CD8-positive, alpha-beta memory T cell (primary cell): ENCODE measurements around the gene CFAP221. TPM values are rescaled to one million over a fixed set of nuclear protein-coding genes. Genes with fewer than 3 reads are reported as not detected.

ENCODE experiments used
- CTCF ChIA-PET: fragments of 350-600 bp; sonication (Branson Sonifier 250); formaldehyde crosslinking; loops from one replicate; lab custom pipeline; 2021; ENCODE audit warnings: antibody characterized with exemption; lab: Charles Lee
- POLR2A ChIA-PET: fragments of 350-600 bp; sonication (Branson Sonifier 250); formaldehyde crosslinking; loops from one replicate; lab custom pipeline; 2021; ENCODE audit warnings: antibody characterized with exemption; lab: Charles Lee
- DNase-seq, 5 donors: peaks; one replicate each; pipeline versions ENCODE4 v3.0.0 to v3.0.0-alpha.2; 2020 to 2022; ENCODE audit warnings: mixed read lengths in 1 of 5
- H3K27ac ChIP-seq: one replicate; pipeline ENCODE4 v1.7.0; 2013; ENCODE audit warnings: low read depth, mild to moderate bottlenecking, low read length, moderate library complexity
- H3K27me3 ChIP-seq: 2 replicates; pipeline ENCODE4 v1.7.0; 2013; ENCODE audit warnings: low read length, mild to moderate bottlenecking; ENCODE audit not compliant: insufficient read depth, poor library complexity, severe bottlenecking
- H3K36me3 ChIP-seq: 2 replicates; pipeline ENCODE4 v1.7.0; 2013; ENCODE audit warnings: mild to moderate bottlenecking, low read length, moderate library complexity; ENCODE audit not compliant: insufficient read depth
- H3K4me1 ChIP-seq: 2 replicates; pipeline ENCODE4 v1.7.0; 2013; ENCODE audit warnings: mild to moderate bottlenecking, low read length, moderate library complexity; ENCODE audit not compliant: insufficient read depth
- H3K4me3 ChIP-seq: 2 replicates; pipeline ENCODE4 v1.7.0; 2013; ENCODE audit warnings: mild to moderate bottlenecking, low read length
- H3K9me3 ChIP-seq: 2 replicates; pipeline ENCODE4 v1.7.0; 2013; ENCODE audit warnings: mild to moderate bottlenecking, low read length
- H3K27ac Mint-ChIP-seq, 8 donors: one replicate each; pipeline ENCODE4 v1.8.0; 2020 to 2021; ENCODE audit warnings: mixed read lengths in 8 of 8, mild to moderate bottlenecking in 6 of 8, inconsistent platforms in 3 of 8, moderate library complexity in 3 of 8
- H3K27me3 Mint-ChIP-seq, 2 donors: one replicate each; pipeline ENCODE4 v1.8.0; 2020 to 2021; ENCODE audit warnings: mixed read lengths in 2 of 2, mild to moderate bottlenecking in 1 of 2, moderate library complexity in 1 of 2
- H3K36me3 Mint-ChIP-seq, 3 donors: one replicate each; pipeline ENCODE4 v1.8.0; 2020 to 2021; ENCODE audit warnings: mixed read lengths in 3 of 3, inconsistent platforms in 1 of 3, mild to moderate bottlenecking in 1 of 3
- H3K4me1 Mint-ChIP-seq, 3 donors: one replicate each; pipeline ENCODE4 v1.8.0; 2020 to 2021; ENCODE audit warnings: mixed read lengths in 3 of 3, inconsistent platforms in 1 of 3, mild to moderate bottlenecking in 1 of 3
- H3K4me3 Mint-ChIP-seq, 7 donors: one replicate each; pipeline ENCODE4 v1.8.0; 2020 to 2021; ENCODE audit warnings: mixed read lengths in 7 of 7, mild to moderate bottlenecking in 6 of 7, moderate library complexity in 4 of 7, inconsistent platforms in 2 of 7
- H3K9me3 Mint-ChIP-seq, 5 donors: one replicate each; pipeline ENCODE4 v1.8.0; 2020 to 2022; ENCODE audit warnings: mixed read lengths in 5 of 5, mild to moderate bottlenecking in 3 of 5, moderate library complexity in 2 of 5, inconsistent platforms in 1 of 5
- polyA plus RNA-seq: library from polyadenylated mRNA; unstranded; fragments of 300-500 nt; fragmentation: Illumina TruSeq; gene quantifications from one replicate; pipeline ENCODE4 v1.2.3, GENCODE V29; 2021
- total RNA-seq, 2 experiments: library from RNA; stranded (reverse); gene quantifications; one replicate each; pipeline ENCODE4 v1.2.3, GENCODE V29; 2021

The CFAP221 gene
- total and polyA plus RNA-seq, 3 experiments from 2014 or later, result not detected

DNA sequence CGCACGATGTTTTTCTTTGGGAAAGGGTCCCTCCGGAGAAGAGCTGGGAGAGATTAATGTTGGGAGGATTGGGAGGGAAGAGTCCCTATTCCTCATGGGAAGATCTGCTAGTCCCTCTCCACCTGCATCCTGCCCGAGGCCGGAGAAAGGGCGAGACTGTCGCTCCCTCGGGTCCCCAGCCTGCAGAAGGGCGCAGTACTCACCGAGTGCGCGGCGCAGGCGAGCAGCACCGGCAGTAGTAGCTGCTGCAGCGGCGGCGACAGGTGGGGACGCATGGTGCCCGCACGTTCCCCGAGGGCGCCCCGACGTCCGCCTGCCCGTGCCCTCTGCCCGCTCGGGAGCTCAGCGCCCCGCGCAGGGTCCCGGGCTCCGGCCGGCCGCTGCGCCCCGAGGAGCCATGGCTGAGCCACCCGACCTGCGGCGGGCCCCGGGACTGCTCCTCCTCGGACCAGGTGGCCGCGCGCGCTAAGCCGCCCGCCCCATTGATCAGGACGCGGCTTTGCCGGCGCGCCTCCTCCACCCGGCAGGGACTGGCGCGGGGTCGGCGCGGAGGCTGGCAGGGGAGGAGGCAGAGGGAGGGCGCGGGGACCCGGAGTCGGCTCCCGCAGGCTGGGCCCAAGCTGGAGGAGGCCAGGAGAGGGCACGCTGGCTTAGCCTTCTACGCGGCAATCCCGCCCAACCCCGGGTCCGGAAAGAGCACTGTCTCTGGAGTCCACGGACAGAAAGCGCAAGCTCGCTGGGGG is 20.1 kb upstream of the CFAP221 start, which contains the start of gene SCTR:
Gene SCTR (minus strand): TSS at position 532 of the 743 bp plus-strand sequence. CDS start 257 bp downstream, at position 275.
- CTCF ChIA-PET, result no interaction called here
- POLR2A ChIA-PET, result no interaction called here
- no peak for DNase-seq
- Histone ChIP-seq H3K36me3 (no peaks in the 10 kb centered on the region), H3K4me1 (no peaks in the 10 kb centered on the region), H3K4me3 (no peak within 1 kb of the TSS), H3K27me3 (no peaks in the 10 kb centered on the region), H3K9me3 (no peaks in the 10 kb centered on the region), H3K27ac (no peak within 1 kb of the TSS)
- H3K27me3 Mint-ChIP-seq, result peaks cover 25 to 47% of the 10 kb centered on the region in 2 donors
- H3K9me3 Mint-ChIP-seq, result peaks cover 0 to 7% (median 0%) of the 10 kb centered on the region in 5 donors
- peaks cover 0 to 1% (median 0%) of the 10 kb centered on the region in 3 donors for H3K36me3 Mint-ChIP-seq
- no peak within 1 kb of the TSS for H3K27ac Mint-ChIP-seq
- no peak within 1 kb of the TSS for H3K4me3 Mint-ChIP-seq
- no peaks in the 10 kb centered on the region for H3K4me1 Mint-ChIP-seq

DNA sequence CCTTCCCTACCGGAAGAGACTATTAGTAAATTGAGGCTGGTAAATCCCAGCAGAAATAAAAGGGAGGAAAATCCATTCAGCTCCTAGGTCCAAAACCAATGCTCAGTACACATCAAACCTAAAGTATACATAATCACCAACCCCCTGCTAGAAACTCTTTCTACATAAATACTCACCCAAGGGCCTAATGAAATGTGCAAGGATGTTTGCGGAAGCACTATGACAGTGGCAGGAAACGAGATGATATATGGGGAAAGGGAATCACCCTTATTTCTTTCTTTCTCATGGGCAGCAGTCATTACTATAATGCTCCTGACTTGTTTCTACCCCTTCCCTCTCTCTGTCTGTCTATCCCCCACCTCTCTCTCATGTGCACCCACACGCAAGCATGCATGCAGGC is 18.6 kb upstream of the CFAP221 start:
- Histone ChIP-seq H3K9me3 (no peaks in the 10 kb centered on the region), H3K27me3 (no peaks in the 10 kb centered on the region), H3K4me1 (no peaks in the 10 kb centered on the region), H3K36me3 (no peaks in the 10 kb centered on the region), H3K4me3 (no peak overlapping the region), H3K27ac (no peak overlapping the region)
- no peak for DNase-seq
- no peaks in the 10 kb centered on the region for H3K4me1 Mint-ChIP-seq
- peaks cover 0 to 1% (median 0%) of the 10 kb centered on the region in 3 donors for H3K36me3 Mint-ChIP-seq
- POLR2A ChIA-PET, result no interaction called here
- peaks cover 0 to 7% (median 2%) of the 10 kb centered on the region in 5 donors for H3K9me3 Mint-ChIP-seq
- CTCF ChIA-PET, result no interaction called here
- H3K27ac Mint-ChIP-seq, result no peak overlapping the region
- no peak overlapping the region for H3K4me3 Mint-ChIP-seq
- H3K27me3 Mint-ChIP-seq, result peaks cover 25 to 44% of the 10 kb centered on the region in 2 donors

GRCh38 chr2:119527999-119528398 is 16.2 kb upstream of the CFAP221 start:
- no peak overlapping the region for H3K4me3 ChIP-seq
- Mint-ChIP-seq H3K9me3 (peaks cover 7 to 18% (median 15%) of the 10 kb centered on the region in 5 donors), H3K36me3 (no peaks in the 10 kb centered on the region), H3K4me1 (no peaks in the 10 kb centered on the region), H3K4me3 (no peak overlapping the region), H3K27ac (no peak overlapping the region), H3K27me3 (peaks cover 24 to 40% of the 10 kb centered on the region in 2 donors)
- no peaks in the 10 kb centered on the region for H3K27me3 ChIP-seq
- H3K4me1 ChIP-seq, result no peaks in the 10 kb centered on the region
- no peak for DNase-seq
- H3K27ac ChIP-seq, result no peak overlapping the region
- no peaks in the 10 kb centered on the region for H3K36me3 ChIP-seq
- no peaks in the 10 kb centered on the region for H3K9me3 ChIP-seq
- POLR2A ChIA-PET, result no interaction called here
- CTCF ChIA-PET, result no interaction called here

- H3K4me3 ChIP-seq, result no peak overlapping the region
- Mint-ChIP-seq H3K9me3 (peaks cover 27 to 35% (median 34%) of the 10 kb centered on the region in 5 donors), H3K4me1 (no peaks in the 10 kb centered on the region), H3K27me3 (peaks cover 16 to 21% of the 10 kb centered on the region in 2 donors), H3K27ac (no peak overlapping the region), H3K4me3 (no peak overlapping the region), H3K36me3 (no peaks in the 10 kb centered on the region)
- POLR2A ChIA-PET, result no interaction called here
- CTCF ChIA-PET, result no interaction called here
- DNase-seq, result no peak
- no peak overlapping the region for H3K27ac ChIP-seq
- no peaks in the 10 kb centered on the region for H3K9me3 ChIP-seq
- H3K27me3 ChIP-seq, result no peaks in the 10 kb centered on the region
- no peaks in the 10 kb centered on the region for H3K4me1 ChIP-seq
- H3K36me3 ChIP-seq, result no peaks in the 10 kb centered on the region
Measured at GRCh38 chr2:119531292-119531691, 13.0 kb upstream of the CFAP221 start.

GRCh38 chr2:119533560-119533959 is 10.7 kb upstream of the CFAP221 start:
- H3K9me3 ChIP-seq, result no peaks in the 10 kb centered on the region
- POLR2A ChIA-PET, result no interaction called here
- H3K4me1 ChIP-seq, result no peaks in the 10 kb centered on the region
- no peak overlapping the region for H3K27ac ChIP-seq
- Mint-ChIP-seq H3K9me3 (peaks cover 27 to 40% (median 35%) of the 10 kb centered on the region in 5 donors), H3K36me3 (no peaks in the 10 kb centered on the region), H3K4me1 (no peaks in the 10 kb centered on the region), H3K27ac (no peak overlapping the region), H3K4me3 (no peak overlapping the region), H3K27me3 (peaks cover 11 to 18% of the 10 kb centered on the region in 2 donors)
- no peaks in the 10 kb centered on the region for H3K27me3 ChIP-seq
- no peak overlapping the region for H3K4me3 ChIP-seq
- no peak for DNase-seq
- CTCF ChIA-PET, result no interaction called here
- H3K36me3 ChIP-seq, result no peaks in the 10 kb centered on the region

DNA sequence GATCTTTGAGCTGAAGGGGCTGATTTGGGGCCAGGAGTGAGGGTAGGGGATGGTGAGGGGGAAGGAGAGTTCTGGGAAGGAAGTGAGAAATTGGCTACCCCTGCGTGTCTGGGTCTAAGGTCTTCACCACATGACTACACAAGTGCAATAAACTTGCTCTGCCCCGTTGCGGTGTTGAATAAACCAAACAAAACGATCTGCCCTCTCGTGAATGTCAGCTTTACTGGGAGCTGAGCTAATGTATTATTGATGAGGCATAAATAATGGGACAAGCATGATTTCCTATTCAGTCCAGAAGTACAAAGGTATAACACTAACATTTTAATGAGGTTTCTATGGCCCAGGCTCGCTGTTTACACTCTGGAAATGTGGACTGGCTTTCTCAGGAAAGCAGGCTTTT is 8.0 kb upstream of the CFAP221 start:
- H3K4me3 ChIP-seq, result no peak overlapping the region
- CTCF ChIA-PET, result no interaction called here
- no peaks in the 10 kb centered on the region for H3K9me3 ChIP-seq
- no peaks in the 10 kb centered on the region for H3K4me1 Mint-ChIP-seq
- H3K9me3 Mint-ChIP-seq, result peaks cover 27 to 37% (median 31%) of the 10 kb centered on the region in 5 donors
- H3K27ac ChIP-seq, result no peak overlapping the region
- POLR2A ChIA-PET, result no interaction called here
- no peaks in the 10 kb centered on the region for H3K4me1 ChIP-seq
- H3K36me3 ChIP-seq, result no peaks in the 10 kb centered on the region
- no peak overlapping the region for H3K4me3 Mint-ChIP-seq
- peaks cover 21 to 24% of the 10 kb centered on the region in 2 donors for H3K27me3 Mint-ChIP-seq
- no peaks in the 10 kb centered on the region for H3K27me3 ChIP-seq
- H3K27ac Mint-ChIP-seq, result no peak overlapping the region
- H3K36me3 Mint-ChIP-seq, result no peaks in the 10 kb centered on the region
- no peak for DNase-seq

GRCh38 chr2:119536707-119537106 is 7.5 kb upstream of the CFAP221 start:
- Mint-ChIP-seq H3K27ac (no peak overlapping the region), H3K4me3 (no peak overlapping the region), H3K27me3 (peaks cover 26% of the 10 kb centered on the region in 2 donors), H3K4me1 (no peaks in the 10 kb centered on the region), H3K9me3 (peaks cover 25 to 36% (median 28%) of the 10 kb centered on the region in 5 donors), H3K36me3 (no peaks in the 10 kb centered on the region)
- H3K27ac ChIP-seq, result no peak overlapping the region
- H3K4me3 ChIP-seq, result no peak overlapping the region
- H3K4me1 ChIP-seq, result no peaks in the 10 kb centered on the region
- CTCF ChIA-PET, result no interaction called here
- H3K9me3 ChIP-seq, result no peaks in the 10 kb centered on the region
- H3K27me3 ChIP-seq, result no peaks in the 10 kb centered on the region
- POLR2A ChIA-PET, result no interaction called here
- no peaks in the 10 kb centered on the region for H3K36me3 ChIP-seq
- DNase-seq, result no peak

DNA sequence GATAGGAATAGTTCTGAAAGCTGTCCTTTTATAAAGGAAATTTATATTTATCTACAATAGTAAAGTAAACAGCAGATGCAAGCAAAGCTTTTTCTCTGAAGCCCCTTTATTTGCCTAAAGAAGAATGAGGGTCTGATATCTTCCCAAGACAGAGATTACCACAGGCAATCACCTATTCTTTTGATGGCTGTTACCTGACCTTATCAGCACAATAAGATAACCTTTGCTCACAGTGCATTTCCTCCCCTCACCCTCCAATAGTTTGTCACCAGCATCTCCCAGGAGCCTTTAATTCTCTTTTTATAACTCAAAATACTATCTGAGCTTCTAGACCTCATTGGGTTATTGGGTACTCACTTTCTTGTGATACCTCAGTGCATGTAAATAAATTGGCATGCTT is 6.5 kb upstream of the CFAP221 start:
- no peaks in the 10 kb centered on the region for H3K27me3 ChIP-seq
- H3K27ac Mint-ChIP-seq, result no peak overlapping the region
- H3K4me3 Mint-ChIP-seq, result no peak overlapping the region
- H3K36me3 ChIP-seq, result no peaks in the 10 kb centered on the region
- H3K4me3 ChIP-seq, result no peak overlapping the region
- H3K36me3 Mint-ChIP-seq, result no peaks in the 10 kb centered on the region
- no peaks in the 10 kb centered on the region for H3K4me1 Mint-ChIP-seq
- H3K9me3 ChIP-seq, result no peaks in the 10 kb centered on the region
- DNase-seq, result no peak
- H3K27ac ChIP-seq, result no peak overlapping the region
- CTCF ChIA-PET, result no interaction called here
- no peaks in the 10 kb centered on the region for H3K4me1 ChIP-seq
- POLR2A ChIA-PET, result no interaction called here
- peaks cover 34% of the 10 kb centered on the region in 2 donors for H3K27me3 Mint-ChIP-seq
- H3K9me3 Mint-ChIP-seq, result peaks cover 18 to 31% (median 23%) of the 10 kb centered on the region in 5 donors
